ENCODE measurements around the gene ZNF683. TPM values are rescaled to one million over a fixed set of nuclear protein-coding genes. Genes with fewer than 3 reads are reported as not detected.
"Not testable (repeated sequence)": the region's sequence is repeated elsewhere in the genome, so short reads cannot be mapped to it uniquely, and the experiment has no call there.

ZNF683 gene
- total RNA-seq, result 1 to 10 TPM in 1 of 3 donors, under 1 TPM in 1, not detected in 1; 0.19 to 1.0 TPM
- long read RNA-seq, donor 1, result 0 reads
- long read RNA-seq, donor 2, result 0 reads

GRCh38 chr1:26372611-26373010, at the start of gene ZNF683:
TSS of gene ZNF683 (minus strand) at chr1:26372750. CDS start at chr1:26368571, 4,179 bp downstream.
- H3K9me3 ChIP-seq; intact Hi-C loops (cut with DNase I, micrococcal nuclease); H3K36me3 ChIP-seq (ENCODE audit: low read depth); H3K4me1 ChIP-seq (ENCODE audit: low read depth); ATAC-seq; DNase-seq; H3K4me3 ChIP-seq: not testable (repeated sequence)

GRCh38 chr1:26419494-26419893, 46.9 kb upstream of the ZNF683 start:
- no peak for TF ChIP-seq CTCF (IDR thresholded peaks at IDR 0.05)
- Histone ChIP-seq H3K4me1 (ENCODE audit: low read depth) (no peaks in the 10 kb centered on the region), H3K36me3 (ENCODE audit: low read depth) (no peaks in the 10 kb centered on the region), H3K4me3 (no peak overlapping the region), H3K9me3 (no peaks in the 10 kb centered on the region)
- ATAC-seq (peak; percentile 62), DNase-seq (no peak)
- intact Hi-C loops (cut with DNase I, micrococcal nuclease), result no loop called here

- intact Hi-C loops (cut with DNase I, micrococcal nuclease), result no loop called here
- Histone ChIP-seq H3K4me1 (ENCODE audit: low read depth) (no peaks in the 10 kb centered on the region), H3K9me3 (no peaks in the 10 kb centered on the region), H3K36me3 (ENCODE audit: low read depth) (no peaks in the 10 kb centered on the region), H3K4me3 (no peak overlapping the region)
- ATAC-seq, result no peak
- DNase-seq, result no peak
- no peak for TF ChIP-seq CTCF (IDR thresholded peaks at IDR 0.05)
These were observed 46.4 kb upstream of the ZNF683 start for GRCh38 chr1:26418865-26419349.

- peak; percentile 74 for TF ChIP-seq CTCF (IDR thresholded peaks at IDR 0.05)
- intact Hi-C loops (cut with DNase I, micrococcal nuclease), result no loop called here
- H3K36me3 ChIP-seq (ENCODE audit: low read depth), result no peaks in the 10 kb centered on the region
- H3K4me3 ChIP-seq, result no peak overlapping the region
- no peaks in the 10 kb centered on the region for H3K9me3 ChIP-seq
- peak; percentile 77 to 90 (median 84) for DNase-seq
- ATAC-seq, result peak; percentile 97
- no peaks in the 10 kb centered on the region for H3K4me1 ChIP-seq (ENCODE audit: low read depth)
These were observed 44.7 kb upstream of the ZNF683 start for GRCh38 chr1:26417111-26417759.

- Histone ChIP-seq H3K4me1 (ENCODE audit: low read depth) (no peaks in the 10 kb centered on the region), H3K4me3 (no peak overlapping the region), H3K36me3 (ENCODE audit: low read depth) (no peaks in the 10 kb centered on the region), H3K9me3 (no peaks in the 10 kb centered on the region)
- TF ChIP-seq CTCF (IDR thresholded peaks at IDR 0.05), result no peak
- intact Hi-C loops (cut with DNase I, micrococcal nuclease), result no loop called here
- no peak for ATAC-seq
- DNase-seq, result no peak
These were observed 40.5 kb upstream of the ZNF683 start for GRCh38 chr1:26413031-26413430.

- Histone ChIP-seq H3K36me3 (ENCODE audit: low read depth) (no peaks in the 10 kb centered on the region), H3K4me1 (ENCODE audit: low read depth) (no peaks in the 10 kb centered on the region), H3K4me3 (no peak overlapping the region), H3K9me3 (no peaks in the 10 kb centered on the region)
- intact Hi-C loops (cut with DNase I, micrococcal nuclease), result no loop called here
- no peak for DNase-seq
- ATAC-seq, result no peak
- TF ChIP-seq CTCF (IDR thresholded peaks at IDR 0.05), result no peak
These were observed 39.8 kb upstream of the ZNF683 start for GRCh38 chr1:26412180-26412840.
